Stimulated activated CD4-positive, alpha-beta T cell treated with anti-CD3 and anti-CD28 coated beads, Interleukin-12 subunit alpha, Interleukin-12 subunit beta, amount 100 ng/mL, for 4 hours (primary cell): ENCODE data around the gene DTWD2.
"Not testable (repeated sequence)": the region's sequence is repeated elsewhere in the genome, so short reads cannot be mapped to it uniquely, and the experiment has no call there.

Experiments
- DNase-seq: peaks from one replicate; pipeline ENCODE4 v3.0.0-alpha.2; 2020

The DTWD2 gene

DNA sequence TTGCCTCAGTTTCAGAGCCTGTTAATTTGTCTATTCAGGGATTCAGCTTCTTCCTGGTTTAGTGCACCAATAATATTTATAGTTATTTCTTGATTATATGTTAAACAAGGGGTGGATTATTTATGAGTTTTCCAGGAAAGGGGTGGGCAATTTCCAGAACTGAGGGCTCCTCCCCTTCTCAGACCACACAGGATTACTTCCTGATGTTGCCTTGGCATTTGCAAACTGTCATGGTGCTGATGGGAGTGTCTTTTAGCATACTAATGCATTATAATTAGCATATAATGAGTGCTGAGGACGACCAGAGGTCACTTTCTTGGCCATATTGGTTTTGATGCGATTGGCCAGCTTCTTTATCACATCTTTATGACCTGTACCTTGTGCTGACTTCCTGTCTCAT, 6.2 kb upstream of the DTWD2 start:
- DNase-seq, result no peak

DNA sequence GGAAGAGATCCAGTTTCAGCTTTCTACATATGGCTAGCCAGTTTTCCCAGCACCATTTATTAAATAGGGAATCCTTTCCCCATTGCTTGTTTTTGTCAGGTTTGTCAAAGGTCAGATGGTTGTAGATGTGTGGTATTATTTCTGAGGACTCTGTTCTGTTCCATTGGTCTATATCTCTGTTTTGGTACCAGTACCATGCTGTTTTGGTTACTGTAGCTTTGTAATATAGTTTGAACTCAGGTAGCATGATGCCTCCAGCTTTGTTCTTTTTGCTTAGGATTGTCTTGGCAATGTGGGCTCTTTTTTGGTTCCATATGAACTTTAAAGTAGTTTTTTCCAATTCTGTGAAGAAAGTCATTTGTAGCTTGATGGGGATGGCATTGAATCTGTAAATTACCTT, 4.8 kb upstream of the DTWD2 start:
- DNase-seq, result not testable (repeated sequence)

DNA sequence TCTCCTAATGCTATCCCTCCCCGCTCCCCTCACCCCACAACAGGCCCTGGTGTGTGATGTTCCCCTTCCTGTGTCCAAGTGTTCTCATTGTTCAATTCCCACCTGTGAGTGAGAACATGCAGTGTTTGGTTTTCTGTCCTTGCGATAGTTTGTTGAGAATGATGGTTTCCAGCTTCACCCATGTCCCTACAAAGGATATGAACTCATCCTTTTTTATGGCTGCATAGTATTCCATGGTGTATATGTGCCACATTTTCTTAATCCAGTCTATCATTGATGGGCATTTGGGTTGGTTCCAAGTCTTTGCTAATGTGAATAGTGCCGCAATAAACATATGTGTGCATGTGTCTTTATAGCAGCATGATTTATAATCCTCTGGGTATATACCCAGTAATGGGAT, 3.7 kb upstream of the DTWD2 start:
- not testable (repeated sequence) for DNase-seq

DNA sequence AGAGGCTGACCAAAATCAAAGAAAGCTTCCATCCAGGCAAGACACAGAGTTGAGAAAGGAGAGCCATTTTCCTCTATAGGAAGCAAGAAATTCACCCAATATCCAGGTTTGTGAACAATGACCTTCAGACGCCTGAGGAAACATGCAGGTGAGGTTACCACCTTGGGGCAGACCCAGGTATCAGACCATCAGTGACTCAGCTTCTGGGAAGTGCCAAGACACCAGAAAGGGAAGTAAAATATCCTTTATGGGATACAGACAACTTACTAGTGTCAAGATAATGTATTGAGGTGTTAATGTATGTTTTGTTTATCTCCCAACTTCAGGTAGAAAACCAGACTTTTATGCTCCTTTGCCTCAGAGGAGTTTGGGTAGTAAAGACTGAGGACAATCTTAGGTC, 2.2 kb upstream of the DTWD2 start:
- DNase-seq, result no peak

DNA sequence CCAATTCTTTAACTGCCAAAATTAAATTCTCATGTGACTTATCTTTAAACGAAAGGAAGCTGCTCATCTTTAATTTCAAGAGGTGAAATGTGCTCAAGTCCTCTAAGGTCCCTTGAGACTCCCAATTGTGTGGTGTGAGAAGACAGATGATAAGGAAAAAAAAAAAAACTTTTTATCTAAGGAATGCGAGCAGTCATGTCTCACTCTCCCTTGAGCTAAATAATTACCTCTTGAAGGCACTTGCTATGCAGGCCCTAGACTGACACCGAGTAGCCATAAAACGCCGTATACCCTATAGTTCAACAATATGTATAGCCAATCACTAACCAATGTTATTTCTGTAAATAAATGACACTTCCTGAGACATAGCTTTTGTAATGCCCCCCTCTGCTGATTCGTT, 1.5 kb upstream of the DTWD2 start:
- no peak for DNase-seq

DNA sequence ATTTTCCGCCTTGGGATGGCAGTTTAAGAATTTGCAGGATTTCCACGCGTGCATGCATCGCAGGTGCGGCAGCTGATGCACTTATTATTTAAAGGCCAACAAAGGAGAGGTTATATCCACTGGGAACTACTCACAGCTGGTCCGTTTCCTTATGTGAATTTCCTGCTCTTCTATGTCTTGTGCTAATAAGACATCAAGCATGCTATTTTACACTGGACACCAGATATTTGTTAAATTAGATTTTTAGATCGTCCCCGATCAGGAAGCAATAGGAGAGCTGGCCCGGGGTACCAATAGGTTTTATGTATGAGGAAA, 476 bp upstream of the DTWD2 start:
- no peak for DNase-seq

DNA sequence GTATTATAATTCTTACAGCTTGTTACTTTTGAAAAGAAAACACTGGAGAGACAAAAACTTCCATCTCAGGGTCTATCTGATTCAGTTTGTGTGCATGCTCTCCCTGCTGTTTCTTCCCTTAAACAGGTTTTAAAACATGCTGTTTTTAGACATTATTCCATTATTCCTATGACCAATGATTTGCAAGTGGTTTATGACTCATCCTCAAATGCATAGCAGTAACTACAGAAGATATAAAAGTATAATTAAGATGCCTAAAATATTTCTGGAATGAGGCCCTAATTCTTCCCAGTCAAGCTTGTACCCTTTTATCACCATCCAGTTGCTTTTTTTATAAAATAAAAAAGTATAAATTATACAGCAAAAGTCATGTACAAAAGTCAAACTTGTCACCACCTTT, 3.7 kb downstream of the DTWD2 start:
- no peak for DNase-seq

DNA sequence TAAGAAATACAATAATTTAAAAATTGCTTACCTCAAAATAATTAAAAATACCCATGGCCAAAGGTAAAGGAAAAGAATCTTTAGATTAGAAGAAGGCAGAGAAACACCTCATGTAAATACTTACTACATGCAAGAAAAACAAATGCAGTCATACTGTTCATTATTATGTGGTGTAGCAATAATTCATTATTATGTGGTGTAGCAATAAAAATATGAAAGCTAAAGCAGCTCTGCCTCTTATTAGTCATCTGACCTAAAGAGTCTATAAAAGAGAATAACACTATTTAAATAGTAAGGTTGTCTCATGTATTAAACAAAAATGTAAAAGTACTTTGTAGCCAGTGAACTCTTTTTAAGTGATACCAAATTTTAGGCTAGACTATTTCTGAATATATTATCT, 6.6 kb downstream of the DTWD2 start:
- DNase-seq, result no peak

DNA sequence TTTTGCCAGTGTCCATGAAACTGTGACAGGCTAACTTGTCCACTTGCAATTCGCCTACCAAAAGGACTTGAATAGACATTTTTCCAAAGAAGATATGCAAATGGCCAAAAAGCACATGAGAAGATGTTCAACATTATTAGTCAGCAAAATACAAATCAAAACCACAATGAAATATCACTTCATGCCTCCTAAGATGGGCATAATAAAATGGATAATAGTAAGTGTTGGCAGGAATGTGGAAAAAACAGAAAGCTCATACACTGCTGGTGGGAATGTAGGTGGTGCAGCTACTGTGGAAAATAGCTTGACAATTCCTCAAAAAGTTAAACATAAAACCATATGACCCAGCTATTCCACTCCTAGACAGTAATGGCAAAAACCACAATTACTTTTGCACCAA, 7.9 kb downstream of the DTWD2 start:
- no peak for DNase-seq

DNA sequence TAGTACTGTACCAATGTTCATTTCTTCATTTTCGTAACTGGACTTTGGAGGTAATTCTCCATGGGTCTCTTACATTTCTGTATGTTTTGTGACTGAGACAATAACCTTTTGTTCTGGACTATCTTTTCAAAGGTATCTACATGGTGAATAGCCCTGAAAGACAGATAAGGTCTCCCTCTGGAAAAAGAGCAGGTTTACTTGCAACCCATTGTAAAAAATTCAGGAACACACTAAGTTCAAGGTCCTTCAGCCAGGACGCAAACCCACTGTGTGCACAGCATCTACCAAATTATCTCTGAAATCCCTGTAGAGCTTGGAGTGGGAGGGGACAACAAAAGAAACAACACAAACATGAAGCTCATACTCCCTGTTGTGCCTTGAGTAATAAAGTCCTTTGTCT, 8.3 kb downstream of the DTWD2 start:
- no peak for DNase-seq

DNA sequence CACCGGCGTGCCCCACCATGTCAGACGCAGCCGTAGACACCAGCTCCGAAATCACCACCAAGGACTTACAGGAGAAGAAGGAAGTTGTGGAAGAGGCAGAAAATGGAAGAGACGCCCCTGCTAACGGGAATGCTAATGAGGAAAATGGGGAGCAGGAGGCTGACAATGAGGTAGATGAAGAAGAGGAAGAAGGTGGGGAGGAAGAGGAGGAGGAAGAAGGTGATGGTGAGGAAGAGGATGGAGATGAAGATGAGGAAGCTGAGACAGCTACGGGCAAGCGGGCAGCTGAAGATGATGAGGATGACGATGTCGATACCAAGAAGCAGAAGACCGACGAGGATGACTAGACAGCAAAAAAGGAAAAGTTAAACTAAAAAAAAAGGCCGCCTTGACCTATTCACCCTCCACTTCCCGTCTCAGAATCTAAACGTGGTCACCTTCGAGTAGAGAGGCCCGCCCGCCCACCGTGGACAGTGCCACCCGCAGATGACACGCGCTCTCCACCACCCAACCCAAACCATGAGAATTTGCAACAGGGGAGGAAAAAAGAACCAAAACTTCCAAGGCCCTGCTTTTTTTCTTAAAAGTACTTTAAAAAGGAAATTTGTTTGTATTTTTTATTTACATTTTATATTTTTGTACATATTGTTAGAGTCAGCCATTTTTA, 14.4 kb downstream of the DTWD2 start:
- not testable (repeated sequence) for DNase-seq

DNA sequence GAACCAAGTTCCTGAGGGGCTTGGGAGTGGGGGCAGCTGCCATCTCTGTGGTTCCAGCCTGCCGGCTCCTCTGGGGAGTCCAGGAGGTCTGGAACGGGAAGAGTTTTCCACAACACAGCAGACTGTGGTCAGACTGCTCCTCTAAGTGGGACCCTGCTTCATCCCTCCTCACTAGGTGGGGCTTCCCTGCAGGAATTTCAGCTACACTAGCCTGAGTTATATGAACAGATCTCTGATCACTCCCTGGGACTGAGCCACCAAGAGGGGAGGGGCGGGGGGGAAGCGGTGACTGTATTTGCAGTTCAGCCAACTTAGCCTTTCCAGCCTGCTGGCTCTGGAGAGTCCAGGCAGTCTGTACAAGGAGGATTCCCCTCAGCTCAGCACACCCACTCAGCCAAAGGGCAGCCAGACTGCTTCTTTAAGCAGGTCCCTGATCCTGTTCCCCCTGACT, 19.4 kb downstream of the DTWD2 start:
- no peak for DNase-seq

DNA sequence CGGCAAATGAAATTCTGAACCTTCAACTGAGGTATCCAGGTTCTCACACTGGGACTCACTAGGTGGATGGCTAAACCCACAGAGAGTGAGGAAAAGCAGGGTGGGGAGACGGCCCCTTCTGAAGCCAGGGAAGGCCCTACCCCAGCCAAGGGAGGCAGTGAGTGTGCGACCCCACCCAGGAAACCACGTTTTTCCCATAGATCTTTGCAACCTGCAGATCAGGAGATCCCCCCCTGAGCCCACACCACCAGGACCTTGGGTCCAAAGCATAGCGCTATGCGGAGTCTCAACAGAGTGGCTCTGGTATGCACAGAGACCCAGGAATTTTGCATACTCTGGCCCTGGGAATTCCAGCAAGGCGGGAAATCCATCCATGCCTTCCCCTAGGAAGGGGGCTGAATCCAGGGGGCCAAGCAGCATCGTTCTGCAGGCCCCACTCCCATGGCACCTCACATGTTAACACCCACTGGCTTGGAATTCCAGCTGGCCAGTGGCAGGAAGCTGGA, 19.9 kb downstream of the DTWD2 start:
- no peak for DNase-seq

DNA sequence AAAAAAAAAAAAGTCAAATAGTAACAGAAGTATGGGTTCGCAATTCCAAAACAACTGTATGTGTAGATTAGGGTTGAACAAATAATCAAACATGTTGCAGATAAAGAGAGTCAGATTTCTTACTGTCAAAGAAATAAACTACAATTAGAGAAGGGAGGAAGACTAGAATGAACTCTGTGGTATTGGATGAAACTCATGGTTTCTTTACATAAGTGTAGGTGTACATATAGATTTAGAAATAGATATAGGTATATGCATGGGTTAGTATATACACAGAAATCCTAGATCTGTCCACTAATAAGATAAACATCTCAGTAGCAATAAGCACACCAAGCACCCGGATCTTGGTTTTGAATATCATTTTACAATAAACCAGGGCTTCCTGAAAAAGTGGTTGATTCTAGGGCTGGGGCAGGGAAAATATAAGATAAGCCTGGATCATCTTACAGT, 21.3 kb downstream of the DTWD2 start:
- no peak for DNase-seq

DNA sequence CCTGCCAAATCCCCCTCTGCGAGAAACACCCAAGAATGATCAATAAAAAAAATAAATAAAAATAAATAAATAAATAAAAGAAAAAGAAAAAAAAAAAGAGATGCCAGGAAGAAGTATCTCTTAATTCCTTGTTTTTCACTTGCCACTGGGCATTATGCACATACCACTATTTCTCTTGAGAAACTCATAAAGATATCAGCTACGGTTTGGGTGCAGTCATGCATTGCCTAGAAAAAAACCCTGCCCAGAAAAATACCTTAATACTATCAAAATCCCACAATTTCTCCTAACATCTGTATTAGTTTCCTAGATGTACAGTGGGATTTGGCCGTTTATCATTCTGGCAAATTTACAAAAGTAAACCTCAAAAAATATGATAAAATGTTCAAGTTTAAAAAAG, 22.5 kb downstream of the DTWD2 start:
- no peak for DNase-seq

DNA sequence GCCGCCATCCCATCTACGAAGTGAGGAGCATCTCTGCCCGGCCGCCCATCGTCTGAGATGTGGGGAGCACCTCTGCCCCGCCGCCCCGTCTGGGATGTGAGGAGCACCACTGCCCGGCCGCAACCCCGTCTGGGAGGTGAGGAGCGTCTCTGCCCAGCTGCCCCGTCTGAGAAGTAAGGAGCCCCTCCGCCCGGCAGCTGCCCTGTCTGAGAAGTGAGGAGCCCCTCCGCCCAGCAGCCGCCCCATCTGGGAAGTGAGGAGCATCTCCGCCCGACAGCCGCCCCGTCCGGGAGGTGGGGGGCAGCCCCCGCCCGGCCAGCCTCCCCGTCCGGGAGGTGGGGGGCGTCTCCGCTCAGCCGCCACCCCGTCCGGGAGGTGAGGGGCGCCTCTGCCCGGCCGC, 23.4 kb downstream of the DTWD2 start:
- DNase-seq, result not testable (repeated sequence)

DNA sequence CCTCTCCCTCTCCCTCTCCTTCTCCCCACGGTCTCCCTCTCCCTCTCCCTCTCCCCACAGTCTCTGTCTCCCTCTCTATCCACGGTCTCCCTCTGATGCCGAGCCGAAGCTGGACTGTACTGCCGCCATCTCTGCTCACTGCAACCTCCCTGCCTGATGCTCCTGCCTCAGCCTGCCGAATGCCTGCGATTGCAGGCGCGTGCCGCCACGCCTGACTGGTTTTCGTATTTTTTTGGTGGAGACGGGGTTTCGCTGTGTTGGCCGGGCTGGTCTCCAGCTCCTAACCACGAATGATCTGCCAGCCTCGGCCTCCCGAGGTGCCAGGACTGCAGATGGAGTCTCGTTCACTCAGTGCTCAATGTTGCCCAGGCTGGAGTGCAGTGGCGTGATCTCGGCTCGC, 24.0 kb downstream of the DTWD2 start:
- not testable (repeated sequence) for DNase-seq

DNA sequence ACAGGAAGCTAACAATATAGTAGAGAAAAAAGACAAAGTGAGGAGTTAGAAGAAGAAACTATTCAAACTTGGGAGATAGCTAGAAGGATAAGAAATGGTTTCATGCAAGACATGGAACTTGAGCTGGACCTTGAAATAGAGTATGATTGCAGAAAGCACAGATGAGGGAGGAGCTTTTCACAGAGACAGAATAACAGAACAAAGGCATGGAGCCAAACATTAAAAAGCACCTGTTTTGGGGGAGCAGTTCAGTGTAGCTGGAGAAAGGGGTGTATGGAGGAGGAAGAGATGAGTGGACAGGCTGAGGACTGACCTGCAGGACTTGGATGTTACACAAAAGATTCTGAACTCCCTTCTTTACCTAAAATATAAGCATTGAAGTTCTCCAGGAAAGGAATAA, 25.2 kb downstream of the DTWD2 start:
- DNase-seq, result no peak

DNA sequence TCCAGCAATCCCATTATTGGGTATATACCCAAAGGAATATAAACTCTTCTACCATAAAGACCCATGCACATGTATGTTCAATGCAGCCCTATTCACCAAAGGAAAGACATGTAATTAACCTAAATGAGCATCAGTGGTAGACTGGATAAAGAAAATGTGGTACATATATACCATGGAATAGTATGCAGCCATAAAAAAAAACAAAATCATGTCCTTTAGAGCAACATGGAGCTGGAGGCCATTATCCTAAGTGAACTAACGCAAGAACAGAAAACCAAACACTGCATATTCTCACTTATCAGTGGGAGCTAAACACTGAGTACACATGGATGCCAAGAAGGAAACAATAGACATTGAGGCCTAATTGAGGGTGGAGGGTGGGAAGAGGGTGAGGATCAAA, 27.8 kb downstream of the DTWD2 start:
- no peak for DNase-seq

DNA sequence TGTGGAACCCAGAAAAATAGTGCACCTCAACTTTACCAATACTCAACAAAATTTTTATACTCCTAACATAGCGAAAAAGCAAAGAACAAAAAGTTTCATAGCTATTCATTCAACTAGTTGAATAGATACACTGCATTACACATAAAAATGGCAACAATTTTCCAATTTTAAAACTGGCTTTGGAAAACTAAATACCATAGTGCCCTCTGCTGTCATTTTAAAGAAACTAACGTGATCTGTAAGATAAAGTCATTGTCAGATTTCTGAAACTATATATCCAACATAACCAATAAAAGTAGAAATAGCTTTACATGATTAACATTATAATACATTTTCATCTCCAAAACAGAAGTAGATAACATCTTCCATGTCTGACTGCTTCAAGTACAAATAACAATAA, 31.6 kb downstream of the DTWD2 start:
- no peak for DNase-seq

DNA sequence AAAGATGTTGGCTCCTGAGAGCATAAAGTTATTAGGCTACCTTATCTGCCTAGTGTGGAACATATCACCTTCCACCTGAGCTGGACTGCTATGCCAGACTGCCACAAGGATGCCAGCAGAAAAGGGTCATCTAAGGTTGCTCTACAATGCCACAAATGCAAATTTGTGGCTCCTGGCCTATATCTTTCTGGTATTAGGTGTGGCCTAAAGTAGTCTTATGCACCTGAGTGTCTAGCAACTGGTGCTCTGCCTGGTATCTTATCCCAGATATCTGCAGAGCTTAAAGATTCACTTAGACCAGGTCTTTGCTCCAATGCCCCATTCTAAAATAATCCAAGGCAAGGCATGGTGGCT, 34.7 kb downstream of the DTWD2 start:
- DNase-seq, result no peak

DNA sequence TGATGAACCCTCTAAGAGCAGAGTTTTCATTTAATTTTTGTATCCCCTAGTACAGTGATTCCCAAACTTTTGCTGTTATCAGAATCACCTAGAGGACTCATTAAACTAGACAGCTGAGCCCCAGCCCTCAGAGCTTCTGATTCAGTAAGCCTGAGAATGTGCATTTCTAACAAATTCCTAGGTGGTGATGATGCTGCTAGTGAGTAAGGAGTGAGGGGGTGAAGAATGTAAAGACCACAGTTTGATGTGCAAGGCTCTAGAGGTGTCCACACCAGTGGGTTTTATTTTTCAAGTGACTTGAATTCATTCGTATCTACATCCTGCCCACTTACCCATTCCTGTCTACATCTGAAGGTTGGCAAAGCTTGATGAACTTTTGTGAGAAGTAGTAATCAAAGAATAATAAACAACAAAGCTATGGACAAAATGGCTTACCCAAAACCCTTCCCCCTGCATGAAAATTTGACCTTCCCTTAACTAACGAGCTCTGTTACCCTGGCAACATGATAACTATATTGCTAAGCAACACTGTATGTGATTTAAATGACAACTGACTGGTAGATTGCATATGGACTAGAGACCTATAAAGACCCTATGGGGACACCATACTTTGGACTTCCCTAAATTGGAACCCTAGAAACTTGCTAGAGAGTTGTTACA, 35.2 kb downstream of the DTWD2 start:
- DNase-seq, result no peak

DNA sequence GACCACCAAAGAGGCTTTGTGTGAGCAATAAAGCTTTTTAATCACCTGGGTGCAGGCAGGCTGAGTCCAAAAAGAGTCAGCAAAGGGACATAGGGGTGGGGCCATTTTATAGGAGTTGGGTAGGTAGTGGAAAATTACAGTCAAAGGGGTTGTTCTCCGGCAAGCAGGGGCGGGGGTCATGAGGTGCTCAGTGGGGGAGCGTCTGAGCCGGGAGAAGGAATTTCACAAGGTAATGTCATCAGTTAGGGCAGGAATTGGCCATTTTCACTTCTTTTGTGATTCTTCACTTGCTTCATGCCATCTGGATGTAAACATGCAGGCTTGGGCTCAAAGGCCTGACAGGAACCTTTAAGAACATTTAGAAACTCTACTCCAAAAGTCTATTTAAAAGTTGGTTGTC, 36.0 kb downstream of the DTWD2 start:
- not testable (repeated sequence) for DNase-seq

DNA sequence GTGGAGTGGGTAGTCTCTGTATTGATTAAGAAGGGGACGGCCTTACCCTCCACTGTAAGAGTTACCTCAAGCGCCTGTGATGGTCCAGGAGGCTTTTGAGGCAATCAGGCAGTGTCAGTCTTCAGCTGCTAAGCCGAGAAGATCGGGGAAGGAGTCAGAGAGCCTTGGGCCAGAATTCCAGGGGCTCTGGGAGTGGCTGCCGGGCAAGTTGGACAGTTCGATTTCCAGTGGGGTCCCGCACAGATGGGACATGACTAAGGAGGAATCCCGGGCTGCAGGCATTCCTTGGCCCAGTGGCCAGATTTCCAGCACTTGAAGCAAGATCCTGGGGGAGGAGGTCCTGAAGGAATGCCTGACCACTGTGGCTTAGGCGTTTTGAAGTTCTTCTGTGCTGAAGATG, 38.0 kb downstream of the DTWD2 start:
- not testable (repeated sequence) for DNase-seq
